D721Med (cell line): ENCODE results near the gene MTX2.
"Not testable (repeated sequence)": the region's sequence is repeated elsewhere in the genome, so short reads cannot be mapped to it uniquely, and the experiment has no call there.

Source experiments
- DNase-seq: peaks from one replicate; pipeline ENCODE4 v3.0.0; 2011; ENCODE audit warnings: low spot score; ENCODE audit not compliant: insufficient read length
- FAIRE-seq: peaks from 2 replicates; lab custom pipeline; 2011; peaks lifted over from hg19 to GRCh38; lab: Jason Lieb, UNC
- CTCF ChIP-seq: IDR thresholded peaks from 2 replicates; pipeline ENCODE4 v1.5.1; 2012; ENCODE audit warnings: mild to moderate bottlenecking, control low read depth; ENCODE audit not compliant: insufficient read depth; ENCODE audit errors: missing control alignments

MTX2 gene

GRCh38 chr2:176297737-176298136 lies 28.5 kb downstream of the MTX2 start:
- no peak for TF ChIP-seq CTCF
- no peak for FAIRE-seq
- DNase-seq: no peak

DNA sequence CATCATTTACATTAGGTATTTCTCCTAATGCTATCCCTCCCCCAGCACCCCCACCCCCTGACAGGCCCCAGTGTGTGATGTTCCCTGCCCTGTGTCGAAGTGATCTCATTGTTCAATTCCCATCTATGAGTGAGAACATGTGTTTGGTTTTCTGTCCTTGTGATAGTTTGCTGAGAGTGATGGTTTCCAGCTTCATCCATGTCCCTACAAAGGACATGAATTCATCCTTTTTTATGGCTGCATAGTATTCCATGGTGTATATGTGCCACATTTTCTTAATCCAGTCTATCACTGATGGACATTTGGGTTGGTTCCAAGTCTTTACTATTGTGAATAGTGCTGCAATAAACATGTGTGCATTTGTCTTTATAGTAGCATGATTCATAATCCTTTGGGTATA lies 36.8 kb downstream of the MTX2 start:
- FAIRE-seq, DNase-seq: not testable (repeated sequence)

GRCh38 chr2:176317199-176317598 lies 48.0 kb downstream of the MTX2 start:
- DNase-seq (no peak), FAIRE-seq (no peak)
- no peak for TF ChIP-seq CTCF

- no peak for TF ChIP-seq CTCF
Observed at GRCh38 chr2:176317623-176318065, 48.4 kb downstream of the MTX2 start.

GRCh38 chr2:176321916-176322315 lies 52.7 kb downstream of the MTX2 start:
- no peak for DNase-seq
- peak; percentile 11 for FAIRE-seq
- TF ChIP-seq CTCF: no peak

More at GRCh38 chr2:176317623-176318065, 48.4 kb downstream of the MTX2 start:
- no peak for FAIRE-seq
- no peak for DNase-seq

GRCh38 chr2:176324862-176325261 lies 55.6 kb downstream of the MTX2 start:
- no peak for TF ChIP-seq CTCF
- no peak for DNase-seq
- no peak for FAIRE-seq

DNA sequence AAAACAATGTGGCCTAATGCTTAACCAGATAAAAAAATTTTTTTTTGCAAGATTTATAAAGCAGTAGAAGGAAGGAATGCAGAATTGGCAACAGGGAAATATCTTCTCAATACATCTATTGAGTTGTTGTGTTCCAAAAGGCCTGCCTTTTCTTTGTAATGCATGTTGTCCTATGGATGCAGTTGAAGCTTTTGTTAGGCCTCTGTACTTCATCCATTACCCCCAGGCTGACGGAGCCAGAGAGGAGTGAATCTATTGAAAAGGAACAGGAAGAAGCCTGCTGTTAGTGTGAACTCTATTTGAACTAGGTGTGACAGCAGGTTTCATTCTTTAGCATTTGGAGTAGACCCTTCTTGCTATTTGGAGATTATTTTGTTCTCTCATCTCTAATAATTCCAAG lies 56.5 kb downstream of the MTX2 start:
- no peak for TF ChIP-seq CTCF
- DNase-seq: no peak
- FAIRE-seq: no peak

- no peak for FAIRE-seq
- no peak for DNase-seq
- TF ChIP-seq CTCF: no peak
Observed at GRCh38 chr2:176328149-176328548, 58.9 kb downstream of the MTX2 start.
